ENCODE data around the gene WDFY2. TPM values are rescaled to one million over a fixed set of nuclear protein-coding genes. Genes with fewer than 3 reads are reported as not detected.
A peak's percentile ranks its signal among the peaks of the same experiment; 100 is the strongest.
"Not testable (repeated sequence)": the region's sequence is repeated elsewhere in the genome, so short reads cannot be mapped to it uniquely, and the experiment has no call there.

The WDFY2 gene
- polyA plus RNA-seq, 6 donors from 2014 or later, result 7.6 to 13.6 (median 8.0) TPM

DNA sequence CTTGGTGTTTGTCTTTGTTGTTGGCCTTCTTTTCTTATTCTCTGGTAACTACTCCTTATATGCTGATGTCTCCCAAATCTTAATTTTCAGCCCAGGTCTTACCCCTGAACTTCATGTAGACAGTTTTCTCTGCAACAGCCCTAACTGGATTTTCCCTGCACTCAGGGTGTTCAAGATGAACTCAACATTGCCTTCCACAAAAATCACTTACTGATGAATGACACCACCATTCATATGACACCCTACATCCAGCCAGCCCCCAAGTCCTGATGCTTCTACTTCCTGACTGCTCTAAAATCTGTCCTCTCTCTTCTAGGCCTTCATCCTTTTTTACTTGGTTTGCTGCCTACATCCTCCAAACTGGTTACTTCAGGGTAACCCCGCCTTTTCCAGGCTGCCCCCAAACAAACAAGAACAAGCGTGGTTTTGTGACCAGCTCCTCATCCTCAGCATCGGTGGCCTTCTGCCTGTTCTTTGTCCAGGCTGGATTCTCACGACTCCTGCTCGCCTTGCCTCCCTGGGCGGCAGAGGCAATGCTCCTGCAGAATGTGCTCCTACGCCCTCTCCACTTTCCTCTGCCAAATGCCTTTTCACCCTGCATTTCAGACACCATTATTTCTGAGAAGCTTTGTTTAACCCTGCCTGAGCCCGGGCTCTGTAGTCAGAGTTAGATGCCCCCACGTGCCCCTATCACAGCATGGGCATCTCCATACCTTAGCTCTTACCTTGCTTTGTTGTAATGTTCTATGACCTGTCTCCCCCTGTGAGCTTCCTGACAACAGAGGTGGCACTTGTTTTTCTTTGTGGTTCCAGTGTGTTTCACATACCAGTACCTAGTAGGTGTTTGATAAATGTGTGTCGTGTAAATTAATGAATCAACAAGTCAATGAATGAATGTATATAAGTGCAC, 61.8 kb downstream of the WDFY2 start:
- Mint-ChIP-seq H3K36me3 (no peaks in the 10 kb centered on the region), H3K27ac (peak overlapping the region; percentile 84 to 98 (median 95)), H3K4me3 (peak overlapping the region in 6 of 8 donors; percentile 10 to 86 (median 54)), H3K4me1 (peaks cover 53 to 67% (median 59%) of the 10 kb centered on the region in 3 donors), H3K27me3 (no peaks in the 10 kb centered on the region), H3K9me3 (peaks cover 0 to 2% (median 0%) of the 10 kb centered on the region in 7 donors)
- ATAC-seq (ENCODE audit: low read depth in 2 of 2), result no peak
- no peak for DNase-seq

DNA sequence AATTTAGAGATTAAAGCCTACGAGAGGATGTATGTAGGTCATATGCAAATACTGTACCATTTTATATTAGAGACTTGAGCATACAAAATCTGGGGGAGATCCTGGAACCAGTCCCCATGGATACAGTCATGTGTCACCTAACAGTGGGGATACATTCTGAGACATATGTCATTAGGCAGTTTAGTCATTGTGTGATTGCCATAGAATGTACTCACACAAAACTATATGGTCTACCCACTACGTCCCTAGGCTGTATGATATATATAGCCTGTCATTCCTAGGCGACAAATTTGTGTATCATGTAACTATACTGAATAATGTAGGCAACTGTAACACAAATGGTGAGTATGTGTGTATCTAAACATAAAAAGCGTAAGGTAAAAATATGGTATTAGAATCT, 62.8 kb downstream of the WDFY2 start:
- H3K27me3 Mint-ChIP-seq, result no peaks in the 10 kb centered on the region
- ATAC-seq (ENCODE audit: low read depth in 2 of 2), result no peak
- H3K4me1 Mint-ChIP-seq, result peaks cover 57 to 69% (median 65%) of the 10 kb centered on the region in 3 donors
- peak overlapping the region in 5 of 6 donors; percentile 18 to 96 (median 52) for H3K27ac Mint-ChIP-seq
- peaks cover 0 to 8% (median under 1%) of the 10 kb centered on the region in 7 donors for H3K9me3 Mint-ChIP-seq
- no peak for DNase-seq
- no peaks in the 10 kb centered on the region for H3K36me3 Mint-ChIP-seq
- H3K4me3 Mint-ChIP-seq, result peak overlapping the region in 1 of 8 donors; percentile 11

DNA sequence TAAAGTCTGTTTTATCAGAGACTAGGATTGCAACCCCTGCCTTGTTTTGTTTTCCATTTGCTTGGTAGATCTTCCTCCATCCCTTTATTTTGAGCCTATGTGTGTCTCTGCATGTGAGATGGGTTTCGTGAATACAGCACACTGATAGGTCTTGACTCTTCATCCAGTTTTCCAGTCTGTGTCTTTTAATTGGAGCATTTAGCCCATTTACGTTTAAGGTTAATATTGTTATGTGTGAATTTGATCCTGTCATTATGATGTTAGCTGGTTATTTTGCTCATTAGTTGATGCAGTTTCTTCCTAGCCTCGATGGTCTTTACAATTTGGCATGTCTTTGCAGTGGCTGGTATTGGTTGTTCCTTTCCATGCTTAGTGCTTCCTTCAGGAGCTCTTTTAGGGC, 67.9 kb downstream of the WDFY2 start:
- Mint-ChIP-seq H3K4me1 (peaks cover 22 to 48% (median 24%) of the 10 kb centered on the region in 3 donors), H3K36me3 (peaks cover 14 to 15% of the 10 kb centered on the region in 2 donors), H3K27ac (peak overlapping the region in 1 of 6 donors; percentile 32), H3K9me3 (peaks cover 4 to 45% (median 29%) of the 10 kb centered on the region in 7 donors)
- not testable (repeated sequence) for H3K27me3 Mint-ChIP-seq; ATAC-seq (ENCODE audit: low read depth in 2 of 2); H3K4me3 Mint-ChIP-seq; DNase-seq

DNA sequence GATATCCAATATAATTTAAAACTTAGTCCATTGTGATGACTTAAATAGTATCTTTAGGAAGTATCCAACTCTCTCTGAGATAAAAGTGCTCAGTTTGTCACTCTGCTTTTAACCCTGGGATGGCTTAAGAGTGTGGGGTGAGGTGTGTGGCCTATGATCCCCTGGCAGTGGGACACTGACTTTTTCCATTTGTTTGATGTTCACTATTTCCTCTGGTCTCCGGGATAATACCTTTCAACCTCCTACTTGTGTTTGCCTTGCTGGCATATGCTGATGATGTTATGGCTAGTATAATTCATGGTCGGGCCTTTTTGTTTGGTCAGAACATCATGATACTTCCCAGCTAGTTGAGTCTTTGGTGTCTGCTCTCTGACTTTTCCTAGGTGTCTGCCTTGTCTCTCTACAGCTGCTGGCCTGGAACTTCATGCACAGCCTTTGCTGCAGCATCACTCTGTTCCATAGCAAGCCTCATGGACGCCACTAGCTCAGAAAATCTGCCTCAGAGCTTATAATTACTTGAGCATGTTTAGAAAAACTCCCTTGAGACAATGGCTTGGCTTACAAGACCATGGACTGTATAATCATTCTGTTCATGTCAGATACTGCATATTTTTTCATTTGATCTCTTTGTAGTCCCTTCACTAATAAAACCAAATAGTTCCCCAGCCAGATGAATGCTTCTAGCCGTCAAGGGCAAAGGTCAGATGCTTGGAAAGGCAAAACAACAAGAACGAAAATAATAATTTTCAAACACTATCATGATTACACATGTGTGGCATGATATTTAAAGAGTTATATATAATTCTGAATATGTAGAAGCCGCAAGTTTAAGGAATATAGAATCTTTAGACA, 75.2 kb downstream of the WDFY2 start:
- Mint-ChIP-seq H3K4me1 (peaks cover 21 to 47% (median 26%) of the 10 kb centered on the region in 3 donors), H3K9me3 (peaks cover 6 to 36% (median 20%) of the 10 kb centered on the region in 7 donors), H3K36me3 (peaks cover 34 to 46% of the 10 kb centered on the region in 2 donors), H3K4me3 (peak overlapping the region in 1 of 8 donors; percentile 37), H3K27me3 (no peaks in the 10 kb centered on the region), H3K27ac (peak overlapping the region in 3 of 6 donors; percentile 21 to 54 (median 41))
- DNase-seq, result no peak
- ATAC-seq (ENCODE audit: low read depth in 2 of 2), result no peak

DNA sequence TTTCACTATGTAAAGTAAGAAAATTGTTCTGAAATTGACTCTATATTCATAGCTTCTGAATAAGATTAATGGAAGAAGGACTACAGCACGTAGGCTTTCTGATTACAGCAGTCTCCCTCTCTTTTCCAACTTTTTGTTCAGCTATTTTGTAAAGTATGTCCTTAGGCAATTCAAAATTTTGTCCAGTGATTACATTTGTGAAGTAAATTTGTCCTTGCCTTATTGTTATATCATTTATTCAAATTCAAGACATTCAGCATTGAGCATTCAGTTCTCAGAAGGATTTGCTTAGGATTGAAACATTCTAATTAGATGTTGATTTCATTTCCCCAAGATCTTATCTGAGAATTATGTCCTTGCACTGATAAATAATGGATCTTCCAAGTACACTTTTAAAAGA, 76.6 kb downstream of the WDFY2 start:
- peaks cover 22 to 42% of the 10 kb centered on the region in 2 donors for H3K36me3 Mint-ChIP-seq
- H3K4me1 Mint-ChIP-seq, result peaks cover 26 to 44% (median 27%) of the 10 kb centered on the region in 3 donors
- no peak for ATAC-seq (ENCODE audit: low read depth in 2 of 2)
- H3K9me3 Mint-ChIP-seq, result peaks cover 6 to 25% (median 10%) of the 10 kb centered on the region in 7 donors
- no peaks in the 10 kb centered on the region for H3K27me3 Mint-ChIP-seq
- no peak for DNase-seq
- peak overlapping the region in 2 of 6 donors; percentile 45 to 47 for H3K27ac Mint-ChIP-seq
- no peak overlapping the region for H3K4me3 Mint-ChIP-seq

DNA sequence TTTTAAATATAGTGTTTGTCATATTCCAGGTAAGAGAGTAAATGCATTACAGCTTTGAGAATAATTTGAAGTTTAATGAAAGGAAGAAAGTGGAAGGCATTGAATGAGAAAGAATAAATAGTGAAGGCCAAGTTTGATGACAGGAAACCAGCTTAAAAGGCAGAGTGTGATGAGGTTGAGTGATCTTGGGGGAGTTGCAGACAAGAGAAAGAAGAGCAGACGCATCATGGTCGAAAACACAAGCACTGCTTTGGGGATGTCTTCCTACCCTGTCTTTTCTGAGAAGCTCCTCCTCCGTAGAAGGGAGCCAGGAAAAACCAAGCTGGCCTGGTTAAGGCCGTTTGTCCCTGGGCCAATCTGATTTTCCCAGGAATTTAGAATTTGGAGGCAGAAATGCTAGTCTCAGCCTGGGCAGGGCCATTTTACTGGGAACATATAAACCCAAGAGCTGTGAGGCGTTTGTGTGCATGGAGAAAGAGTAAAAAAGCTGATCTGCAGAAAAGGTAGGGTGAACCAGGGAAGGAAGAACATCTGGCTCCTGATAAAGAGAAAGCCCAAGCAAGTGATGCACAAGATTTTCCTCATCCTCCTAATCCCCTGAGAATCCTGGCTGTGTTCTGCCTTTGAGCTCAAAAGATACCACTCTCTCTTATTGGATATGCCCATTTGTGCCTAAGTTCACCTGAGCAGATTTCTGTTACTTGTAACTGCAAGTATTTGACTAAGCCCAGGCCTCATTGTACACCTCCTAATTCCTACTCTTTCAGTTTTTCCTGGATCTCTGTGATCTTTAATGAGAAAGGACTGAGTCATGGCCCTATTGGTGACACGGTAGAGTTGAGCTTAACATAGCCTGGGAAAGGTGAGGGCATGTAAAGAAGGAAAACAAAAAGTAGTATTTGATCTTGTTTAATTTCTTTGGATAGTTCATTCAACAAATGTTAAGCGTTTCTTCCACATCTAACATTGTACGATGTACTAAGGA, 80.0 kb downstream of the WDFY2 start:
- Mint-ChIP-seq H3K4me3 (no peak overlapping the region), H3K4me1 (peaks cover 22 to 41% (median 36%) of the 10 kb centered on the region in 3 donors), H3K9me3 (no peaks in the 10 kb centered on the region), H3K27ac (peak overlapping the region; percentile 10 to 77 (median 42)), H3K27me3 (no peaks in the 10 kb centered on the region), H3K36me3 (peaks cover 8 to 23% of the 10 kb centered on the region in 2 donors)
- ATAC-seq (ENCODE audit: low read depth in 2 of 2) (peak; percentile 55 to 65), DNase-seq (no peak)

DNA sequence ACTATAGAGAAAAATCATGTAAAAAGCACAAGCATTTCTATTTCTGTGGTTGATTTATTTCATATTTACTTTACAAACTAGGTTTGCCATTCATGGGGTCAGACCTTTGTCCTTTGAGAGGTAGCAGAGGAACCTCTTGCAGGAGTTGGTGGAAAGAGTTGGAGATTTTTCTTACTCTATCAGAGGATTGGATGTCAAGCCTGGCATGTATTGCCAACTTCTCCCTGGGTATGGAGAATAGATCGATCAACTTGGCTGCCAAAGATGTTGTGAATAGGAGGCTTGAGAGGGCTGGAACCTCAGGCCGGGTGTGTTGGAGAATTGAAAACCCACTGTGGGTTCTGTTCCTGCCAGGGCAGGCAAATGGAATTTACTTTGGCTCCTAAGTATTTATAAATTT, 81.2 kb downstream of the WDFY2 start:
- DNase-seq (no peak), ATAC-seq (ENCODE audit: low read depth in 2 of 2) (no peak)
- Mint-ChIP-seq H3K27me3 (no peaks in the 10 kb centered on the region), H3K27ac (peak overlapping the region in 3 of 6 donors; percentile 53 to 70 (median 58)), H3K36me3 (peaks cover 8 to 17% of the 10 kb centered on the region in 2 donors), H3K4me3 (no peak overlapping the region), H3K4me1 (peaks cover 28 to 46% (median 39%) of the 10 kb centered on the region in 3 donors), H3K9me3 (no peaks in the 10 kb centered on the region)

DNA sequence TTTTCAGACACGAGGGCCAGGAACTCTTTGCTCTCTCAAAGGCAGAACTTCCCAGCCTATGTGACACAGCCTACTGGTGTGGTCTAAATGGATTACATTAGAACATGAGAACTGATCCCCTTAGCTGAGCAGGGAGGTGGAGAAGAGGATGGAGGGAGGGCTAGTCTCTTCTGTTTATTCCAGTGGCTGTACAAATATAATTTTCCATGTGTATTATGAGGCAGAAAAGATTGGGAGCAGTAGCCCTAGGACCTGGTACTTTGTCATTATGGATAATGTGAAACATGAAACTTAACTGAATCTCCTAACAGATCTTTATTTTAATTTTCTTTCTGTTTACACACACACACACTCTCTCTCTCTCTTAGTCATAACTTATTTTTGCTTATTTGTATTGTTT, 82.1 kb downstream of the WDFY2 start:
- ATAC-seq (ENCODE audit: low read depth in 2 of 2) (no peak), DNase-seq (no peak)
- Mint-ChIP-seq H3K27ac (peak overlapping the region in 2 of 6 donors; percentile 55 to 74), H3K4me1 (peaks cover 34 to 48% (median 45%) of the 10 kb centered on the region in 3 donors), H3K36me3 (peaks cover 8 to 13% of the 10 kb centered on the region in 2 donors), H3K4me3 (no peak overlapping the region), H3K27me3 (no peaks in the 10 kb centered on the region), H3K9me3 (peaks cover 0 to 4% (median 0%) of the 10 kb centered on the region in 7 donors)

DNA sequence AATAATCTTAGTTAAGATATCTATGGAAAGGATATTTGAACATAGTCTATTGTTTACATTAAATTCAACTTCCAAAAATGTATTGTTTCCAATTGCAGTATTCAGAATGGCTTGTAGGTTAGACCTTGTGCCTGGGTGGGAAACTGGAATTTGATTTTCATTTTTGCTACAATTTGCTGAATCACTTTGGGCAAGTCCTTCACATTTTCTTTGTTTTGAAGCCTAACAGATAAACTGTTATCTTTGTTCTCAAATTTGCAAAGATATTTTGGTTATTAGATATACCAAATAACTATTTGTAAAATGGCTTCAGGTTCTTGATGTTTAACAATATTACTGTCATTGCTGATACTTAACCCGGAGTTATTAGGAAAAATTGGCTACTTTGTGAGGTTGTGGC, 82.6 kb downstream of the WDFY2 start:
- ATAC-seq (ENCODE audit: low read depth in 2 of 2) (no peak), DNase-seq (no peak)
- Mint-ChIP-seq H3K27me3 (no peaks in the 10 kb centered on the region), H3K36me3 (peaks cover 8 to 13% of the 10 kb centered on the region in 2 donors), H3K4me1 (peaks cover 38 to 48% (median 45%) of the 10 kb centered on the region in 3 donors), H3K9me3 (peaks cover 0 to 5% (median 0%) of the 10 kb centered on the region in 7 donors), H3K4me3 (no peak overlapping the region), H3K27ac (peak overlapping the region in 2 of 6 donors; percentile 55 to 56)

DNA sequence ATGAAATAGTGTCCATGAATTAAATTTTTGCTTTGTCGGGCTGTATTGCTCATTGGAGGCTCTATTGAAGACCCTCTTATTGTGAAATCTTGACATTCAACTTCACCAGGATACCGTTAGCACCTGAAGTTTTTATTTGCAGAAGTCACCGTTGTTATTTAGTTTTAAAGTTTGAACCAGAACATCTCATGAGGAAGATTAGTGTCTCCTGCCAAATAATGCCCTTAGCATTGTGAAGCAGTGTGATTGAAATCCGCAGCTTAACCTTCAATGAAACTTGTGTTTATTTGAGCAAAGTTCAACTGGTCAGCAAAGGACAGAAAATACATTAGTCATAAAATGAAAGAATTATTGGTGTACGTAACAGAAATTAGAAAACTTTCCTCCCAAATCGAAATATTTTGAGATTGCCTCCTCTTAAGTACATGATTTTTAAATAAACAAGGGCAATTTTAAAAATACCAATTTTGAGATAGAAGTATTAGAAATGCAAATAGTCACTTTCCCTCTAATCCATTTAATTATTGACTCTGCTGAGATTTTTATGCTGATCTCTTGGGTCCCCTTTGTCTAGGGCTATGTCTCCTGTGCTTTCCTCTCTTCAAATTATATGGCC, 84.4 kb downstream of the WDFY2 start:
- H3K36me3 Mint-ChIP-seq, result no peaks in the 10 kb centered on the region
- ATAC-seq (ENCODE audit: low read depth in 2 of 2), result no peak
- H3K4me3 Mint-ChIP-seq, result no peak overlapping the region
- H3K4me1 Mint-ChIP-seq, result peaks cover 49 to 53% (median 52%) of the 10 kb centered on the region in 3 donors
- no peak overlapping the region for H3K27ac Mint-ChIP-seq
- H3K27me3 Mint-ChIP-seq, result no peaks in the 10 kb centered on the region
- DNase-seq, result no peak
- peaks cover 0 to 5% (median 0%) of the 10 kb centered on the region in 7 donors for H3K9me3 Mint-ChIP-seq

DNA sequence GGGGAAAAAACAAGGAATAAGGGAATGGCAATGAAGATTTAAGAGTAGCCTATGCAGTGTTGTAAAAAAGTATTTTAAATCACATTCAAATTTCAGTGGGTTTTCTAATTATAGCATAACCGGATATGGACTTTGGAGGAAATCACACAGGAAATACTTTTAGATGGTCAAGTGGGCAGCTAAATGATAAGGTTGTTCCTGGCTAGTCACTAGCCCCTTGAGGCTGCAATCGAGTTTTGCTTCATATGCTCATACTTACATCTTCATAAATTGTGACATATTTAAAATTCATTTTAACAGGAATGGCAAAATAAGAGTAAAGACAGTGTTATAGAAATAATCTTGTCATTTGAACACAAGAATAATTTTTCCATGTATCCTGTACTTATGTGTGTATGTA, 88.9 kb downstream of the WDFY2 start:
- DNase-seq, result no peak
- ATAC-seq (ENCODE audit: low read depth in 2 of 2), result no peak
- H3K9me3 Mint-ChIP-seq, result peaks cover 0 to 5% (median 0%) of the 10 kb centered on the region in 7 donors
- peaks cover 0 to 8% of the 10 kb centered on the region in 2 donors for H3K36me3 Mint-ChIP-seq
- peaks cover 24 to 39% (median 38%) of the 10 kb centered on the region in 3 donors for H3K4me1 Mint-ChIP-seq
- H3K4me3 Mint-ChIP-seq, result peak overlapping the region in 2 of 8 donors; percentile 5 to 23
- no peaks in the 10 kb centered on the region for H3K27me3 Mint-ChIP-seq
- no peak overlapping the region for H3K27ac Mint-ChIP-seq

DNA sequence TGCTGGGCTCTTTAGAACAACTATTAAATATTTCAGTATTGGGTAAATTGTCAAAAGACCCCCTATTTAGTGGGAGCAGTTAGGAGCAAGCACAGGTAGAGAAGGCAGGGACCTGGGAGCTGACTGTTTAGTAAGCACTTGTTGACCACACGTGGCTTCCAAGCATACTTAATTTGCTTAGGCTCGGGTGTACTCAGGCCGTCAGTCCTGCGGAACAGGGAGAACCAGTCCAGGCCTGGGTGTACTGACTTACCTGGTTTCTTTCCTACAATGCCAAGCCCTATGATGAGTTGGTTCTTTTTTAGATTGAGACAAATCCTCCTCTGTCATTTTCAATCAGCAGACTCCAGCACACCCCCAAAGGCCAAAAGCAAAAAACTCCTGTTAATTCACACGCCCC, 90.0 kb downstream of the WDFY2 start:
- ATAC-seq (ENCODE audit: low read depth in 2 of 2) (no peak), DNase-seq (no peak)
- no peak overlapping the region for H3K4me3 Mint-ChIP-seq
- H3K36me3 Mint-ChIP-seq, result peaks cover 6 to 8% of the 10 kb centered on the region in 2 donors
- peaks cover 0 to 5% (median 0%) of the 10 kb centered on the region in 7 donors for H3K9me3 Mint-ChIP-seq
- peak overlapping the region in 2 of 6 donors; percentile 12 to 34 for H3K27ac Mint-ChIP-seq
- H3K4me1 Mint-ChIP-seq, result peaks cover 24 to 39% (median 38%) of the 10 kb centered on the region in 3 donors
- no peaks in the 10 kb centered on the region for H3K27me3 Mint-ChIP-seq
